DMS 273 treated with DMSO at 0.1 percent for 48 hours (cell line): ENCODE data around the gene KCNK15.

Source experiments
- DNase-seq: peaks from one replicate; lab custom pipeline; 2025; lab: John Stamatoyannopoulos, UW

Gene KCNK15

GRCh38 chr20:44715499-44716308 lies 30.0 kb upstream of the KCNK15 start:
- DNase-seq, result no peak

- DNase-seq, result no peak
Observed at GRCh38 chr20:44716309-44717106, 29.2 kb upstream of the KCNK15 start.

- DNase-seq, result no peak
Observed at GRCh38 chr20:44717986-44718385, 27.7 kb upstream of the KCNK15 start.

- no peak for DNase-seq
Observed at GRCh38 chr20:44719841-44720240, 25.8 kb upstream of the KCNK15 start.

GRCh38 chr20:44720621-44720996 lies 25.1 kb upstream of the KCNK15 start:
- peak; percentile 57 for DNase-seq

- DNase-seq, result no peak
Observed at GRCh38 chr20:44720997-44721784, 24.5 kb upstream of the KCNK15 start.

- DNase-seq, result no peak
Observed at GRCh38 chr20:44721785-44722054, 23.9 kb upstream of the KCNK15 start.

- DNase-seq, result no peak
Observed at GRCh38 chr20:44722990-44723389, 22.7 kb upstream of the KCNK15 start.

GRCh38 chr20:44723391-44723790 lies 22.3 kb upstream of the KCNK15 start:
- no peak for DNase-seq

GRCh38 chr20:44723798-44724362 lies 21.8 kb upstream of the KCNK15 start:
- no peak for DNase-seq

GRCh38 chr20:44724423-44725091 lies 21.1 kb upstream of the KCNK15 start:
- DNase-seq, result no peak

- DNase-seq, result no peak
Observed at GRCh38 chr20:44725837-44726236, 19.8 kb upstream of the KCNK15 start.

GRCh38 chr20:44727039-44727438 lies 18.6 kb upstream of the KCNK15 start:
- no peak for DNase-seq

- DNase-seq, result no peak
Observed at GRCh38 chr20:44727651-44728050, 18.0 kb upstream of the KCNK15 start.

GRCh38 chr20:44728801-44729443 lies 16.7 kb upstream of the KCNK15 start:
- peak; percentile 80 for DNase-seq

GRCh38 chr20:44730441-44730840 lies 15.2 kb upstream of the KCNK15 start:
- DNase-seq, result no peak

- DNase-seq, result no peak
Observed at GRCh38 chr20:44731657-44732056, 14.0 kb upstream of the KCNK15 start.

- no peak for DNase-seq
Observed at GRCh38 chr20:44732327-44732726, 13.3 kb upstream of the KCNK15 start.

GRCh38 chr20:44733341-44734069 lies 12.2 kb upstream of the KCNK15 start:
- peak; percentile 21 for DNase-seq

- no peak for DNase-seq
Observed at GRCh38 chr20:44734938-44735337, 10.7 kb upstream of the KCNK15 start.

- no peak for DNase-seq
Observed at GRCh38 chr20:44735816-44736169, 9.9 kb upstream of the KCNK15 start.
